DOHH2 (cell line): ENCODE measurements around the gene SLC22A2.
"Not testable (repeated sequence)": the region's sequence is repeated elsewhere in the genome, so short reads cannot be mapped to it uniquely, and the experiment has no call there.

ENCODE experiments used
- H3F3A ChIP-seq: fragments of 200-600 bp; sonication (generic), shearing (Covaris generic); 2 replicates; pipeline ENCODE4 v1.6.0; 2016; ENCODE audit warnings: antibody characterized with exemption, mild to moderate bottlenecking; ENCODE audit not compliant: control insufficient read depth, insufficient read depth
- H3K27ac ChIP-seq: fragments of 200-600 bp; sonication (generic); 2 replicates; pipeline ENCODE4 v1.5.1; 2014; ENCODE audit warnings: low read depth, mild to moderate bottlenecking, low read length, moderate library complexity
- H3K27me3 ChIP-seq: fragments of 200-600 bp; sonication (generic); 2 replicates; pipeline ENCODE4 v1.6.1; 2014; ENCODE audit warnings: mild to moderate bottlenecking, low read length, mixed read lengths; ENCODE audit not compliant: control insufficient read depth
- H3K36me3 ChIP-seq: fragments of 200-600 bp; sonication (generic); 2 replicates; pipeline ENCODE4 v1.6.1; 2014; ENCODE audit warnings: mild to moderate bottlenecking, low read length, moderate library complexity, mixed read lengths; ENCODE audit not compliant: control insufficient read depth
- H3K4me1 ChIP-seq: fragments of 200-600 bp; sonication (generic); 2 replicates; pipeline ENCODE4 v1.6.1; 2014; ENCODE audit warnings: mild to moderate bottlenecking, low read length, mixed read lengths; ENCODE audit not compliant: control insufficient read depth
- H3K4me2 ChIP-seq: fragments of 200-600 bp; sonication (generic); 2 replicates; pipeline ENCODE4 v1.6.0; 2014; ENCODE audit warnings: mild to moderate bottlenecking, low read length, moderate library complexity
- H3K4me3 ChIP-seq: fragments of 200-600 bp; sonication (generic); 2 replicates; pipeline ENCODE4 v1.5.1; 2014; ENCODE audit warnings: mild to moderate bottlenecking, low read length, mixed read lengths
- H3K79me2 ChIP-seq: fragments of 200-600 bp; sonication (generic); 2 replicates; pipeline ENCODE4 v1.6.1; 2014; ENCODE audit warnings: mild to moderate bottlenecking, low read length, mixed read lengths; ENCODE audit not compliant: control insufficient read depth
- H3K9me2 ChIP-seq: fragments of 200-600 bp; sonication (generic); replicated peaks from 2 replicates; pipeline ENCODE4 v1.6.1; 2014; ENCODE audit warnings: mild to moderate bottlenecking, low read length, mixed read lengths; ENCODE audit not compliant: control insufficient read depth
- H3K9me3 ChIP-seq: fragments of 200-600 bp; sonication (generic); 2 replicates; pipeline ENCODE4 v1.6.1; 2014; ENCODE audit warnings: antibody characterized with exemption, low read length, mixed read lengths; ENCODE audit not compliant: control insufficient read depth, insufficient read depth
- H4K20me1 ChIP-seq: fragments of 200-600 bp; sonication (generic); 2 replicates; pipeline ENCODE4 v1.6.0; 2014; ENCODE audit warnings: low read depth, mild to moderate bottlenecking, antibody characterized with exemption, low read length, moderate library complexity; ENCODE audit not compliant: control insufficient read depth, insufficient read depth
- EZH2phosphoT487 ChIP-seq: fragments of 200-600 bp; sonication (generic); IDR thresholded peaks from 2 replicates; pipeline ENCODE4 v1.6.1; 2017; ENCODE audit warnings: borderline replicate concordance, mild to moderate bottlenecking, antibody characterized with exemption, low read length, moderate library complexity, mixed read lengths
- TF ChIP-seq, protein P1 (sequence below): fragments of 200-600 bp; sonication (generic); IDR thresholded peaks from one replicate; pipeline ENCODE4 v1.5.1; 2014; ENCODE audit warnings: antibody characterized with exemption, mild to moderate bottlenecking, low read depth, low read length; ENCODE audit not compliant: poor library complexity, severe bottlenecking

Gene SLC22A2

DNA sequence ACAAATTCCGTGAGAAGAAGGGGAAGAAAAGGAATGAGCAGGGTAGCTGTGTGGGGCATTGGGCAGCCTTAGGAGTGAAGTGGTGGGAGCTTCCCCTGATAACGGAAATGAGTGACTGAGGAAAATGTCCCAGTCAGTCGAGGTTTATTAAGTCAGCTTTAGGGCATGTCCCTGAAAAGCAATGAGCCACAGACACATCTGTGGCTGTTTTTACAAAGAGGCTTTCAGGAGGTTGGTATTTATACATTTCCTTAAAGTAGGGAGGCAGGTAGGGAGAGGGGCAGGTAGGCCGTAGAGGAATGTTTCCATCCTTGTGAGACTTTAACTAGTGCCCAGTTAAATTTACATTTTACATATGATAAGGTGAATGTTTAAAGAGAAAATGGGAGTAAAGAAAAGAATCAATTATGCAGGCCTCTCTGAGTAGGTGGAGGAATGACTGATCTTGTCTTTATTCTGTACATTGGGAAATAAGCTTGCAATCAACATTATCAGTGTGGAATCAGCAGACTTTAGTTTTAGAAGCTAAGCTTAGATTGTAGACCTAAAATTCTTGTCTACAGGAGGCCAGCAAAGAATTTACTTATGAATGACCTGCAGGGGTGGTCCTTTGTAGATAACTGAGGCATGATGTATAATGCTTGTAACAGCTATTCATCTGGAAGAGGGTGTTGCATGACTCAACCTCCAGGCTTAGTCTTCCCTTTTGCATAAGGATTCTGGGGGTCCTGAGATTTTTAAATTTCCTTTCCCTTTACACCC lies 18.5 kb downstream of the SLC22A2 start:
- Histone ChIP-seq H3K27ac (no peak overlapping the region), H3K4me2 (no peak overlapping the region)
- TF ChIP-seq, protein P1, sequence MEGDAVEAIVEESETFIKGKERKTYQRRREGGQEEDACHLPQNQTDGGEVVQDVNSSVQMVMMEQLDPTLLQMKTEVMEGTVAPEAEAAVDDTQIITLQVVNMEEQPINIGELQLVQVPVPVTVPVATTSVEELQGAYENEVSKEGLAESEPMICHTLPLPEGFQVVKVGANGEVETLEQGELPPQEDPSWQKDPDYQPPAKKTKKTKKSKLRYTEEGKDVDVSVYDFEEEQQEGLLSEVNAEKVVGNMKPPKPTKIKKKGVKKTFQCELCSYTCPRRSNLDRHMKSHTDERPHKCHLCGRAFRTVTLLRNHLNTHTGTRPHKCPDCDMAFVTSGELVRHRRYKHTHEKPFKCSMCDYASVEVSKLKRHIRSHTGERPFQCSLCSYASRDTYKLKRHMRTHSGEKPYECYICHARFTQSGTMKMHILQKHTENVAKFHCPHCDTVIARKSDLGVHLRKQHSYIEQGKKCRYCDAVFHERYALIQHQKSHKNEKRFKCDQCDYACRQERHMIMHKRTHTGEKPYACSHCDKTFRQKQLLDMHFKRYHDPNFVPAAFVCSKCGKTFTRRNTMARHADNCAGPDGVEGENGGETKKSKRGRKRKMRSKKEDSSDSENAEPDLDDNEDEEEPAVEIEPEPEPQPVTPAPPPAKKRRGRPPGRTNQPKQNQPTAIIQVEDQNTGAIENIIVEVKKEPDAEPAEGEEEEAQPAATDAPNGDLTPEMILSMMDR, result no peak
- no peak for TF ChIP-seq EZH2phosphoT487

DNA sequence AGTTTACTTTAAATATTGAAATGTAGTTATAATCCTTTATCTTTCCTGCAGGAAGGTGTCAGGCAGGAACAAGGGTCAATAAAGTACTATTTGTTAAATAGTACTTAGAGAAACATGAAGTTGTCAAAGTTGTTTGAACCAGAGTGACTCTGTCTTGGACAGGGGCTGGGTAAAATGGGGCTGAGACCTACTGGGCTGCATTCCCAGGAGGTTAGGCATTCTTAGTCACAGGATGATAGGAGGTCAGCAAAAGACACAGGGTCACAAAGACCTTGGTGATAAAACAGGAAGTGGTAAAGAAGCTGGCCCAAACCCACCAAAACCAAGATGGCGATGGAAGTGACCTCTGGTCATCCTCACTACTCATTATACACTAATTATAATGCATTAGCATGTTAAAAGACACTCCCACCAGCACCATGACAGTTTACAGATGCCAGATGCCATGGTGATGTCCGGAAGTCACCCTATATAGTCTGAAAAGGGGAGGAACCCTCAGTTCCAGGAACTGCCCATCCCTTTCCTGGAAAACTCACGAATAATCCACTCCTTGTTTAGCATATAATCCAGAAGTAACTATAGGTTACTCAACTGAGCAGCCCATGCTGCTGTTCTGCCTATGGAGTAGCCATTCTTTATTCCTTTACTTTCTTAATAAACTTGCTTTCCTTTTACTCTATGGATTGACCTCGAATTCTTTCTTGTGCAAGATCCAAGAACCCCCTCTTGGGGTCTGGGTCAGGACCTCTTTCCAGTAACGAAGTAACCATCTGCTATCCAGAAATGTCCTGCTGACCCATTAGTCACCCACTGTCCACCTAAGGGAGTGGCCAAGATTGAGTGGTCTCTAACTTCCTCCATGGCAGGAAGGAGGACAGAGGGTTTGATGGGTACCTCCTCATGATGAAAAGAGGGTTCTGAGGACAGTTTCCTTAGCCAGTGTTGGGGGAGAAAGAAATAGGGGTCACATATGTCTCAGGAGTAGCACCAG lies 19.6 kb downstream of the SLC22A2 start:
- no peaks in the 10 kb centered on the region for H3K9me2 ChIP-seq
- H3K36me3 ChIP-seq, result no peaks in the 10 kb centered on the region
- no peak overlapping the region for H3K27ac ChIP-seq
- no peaks in the 10 kb centered on the region for H3K79me2 ChIP-seq
- TF ChIP-seq EZH2phosphoT487, result no peak
- no peaks in the 10 kb centered on the region for H3K4me1 ChIP-seq
- no peak overlapping the region for H3K4me3 ChIP-seq
- H3K9me3 ChIP-seq, result peaks cover 3% of the 10 kb centered on the region; the same call in 1 of the 2 replicates
- H4K20me1 ChIP-seq, result no peaks in the 10 kb centered on the region
- H3F3A ChIP-seq, result no peaks in the 10 kb centered on the region
- H3K4me2 ChIP-seq, result no peak overlapping the region
- H3K27me3 ChIP-seq, result no peaks in the 10 kb centered on the region

More for the DNA sequence above, 18.5 kb downstream of the SLC22A2 start:
- Histone ChIP-seq H3K4me3 (no peak overlapping the region), H3K27me3 (no peaks in the 10 kb centered on the region), H3K36me3 (no peaks in the 10 kb centered on the region), H3K4me1 (no peaks in the 10 kb centered on the region), H4K20me1 (no peaks in the 10 kb centered on the region), H3K9me2 (no peaks in the 10 kb centered on the region), H3K79me2 (no peaks in the 10 kb centered on the region), H3K9me3 (peaks cover 3% of the 10 kb centered on the region; the same call in 1 of the 2 replicates), H3F3A (no peaks in the 10 kb centered on the region)

DNA sequence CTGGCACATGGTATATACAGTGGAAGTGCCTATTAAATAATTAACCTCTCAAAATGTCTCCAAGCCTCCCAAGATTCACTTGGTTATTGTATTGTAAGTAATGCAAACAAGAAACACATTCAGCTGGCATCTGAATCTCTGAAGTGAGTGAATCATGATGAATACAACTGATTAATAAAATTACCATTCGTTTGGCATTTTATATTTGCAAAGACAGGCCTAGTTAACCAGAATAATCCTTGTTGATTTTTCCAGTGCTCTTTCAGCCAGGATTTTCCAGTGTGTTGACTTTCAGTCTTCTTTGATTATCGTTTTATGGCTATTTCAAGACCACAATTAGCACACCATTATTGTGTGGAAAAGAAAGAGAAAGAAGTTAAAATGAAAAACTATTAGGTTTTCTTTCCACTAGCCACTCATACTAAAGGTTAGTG lies 20.3 kb downstream of the SLC22A2 start:
- Histone ChIP-seq H3K27ac (no peak overlapping the region), H3K79me2 (no peaks in the 10 kb centered on the region), H4K20me1 (no peaks in the 10 kb centered on the region), H3F3A (no peaks in the 10 kb centered on the region), H3K9me3 (peaks cover 3% of the 10 kb centered on the region; the same call in 1 of the 2 replicates), H3K27me3 (no peaks in the 10 kb centered on the region), H3K4me3 (no peak overlapping the region), H3K36me3 (no peaks in the 10 kb centered on the region), H3K9me2 (no peaks in the 10 kb centered on the region), H3K4me2 (no peak overlapping the region), H3K4me1 (no peaks in the 10 kb centered on the region)
- TF ChIP-seq, protein P1, result no peak
- TF ChIP-seq EZH2phosphoT487, result no peak

DNA sequence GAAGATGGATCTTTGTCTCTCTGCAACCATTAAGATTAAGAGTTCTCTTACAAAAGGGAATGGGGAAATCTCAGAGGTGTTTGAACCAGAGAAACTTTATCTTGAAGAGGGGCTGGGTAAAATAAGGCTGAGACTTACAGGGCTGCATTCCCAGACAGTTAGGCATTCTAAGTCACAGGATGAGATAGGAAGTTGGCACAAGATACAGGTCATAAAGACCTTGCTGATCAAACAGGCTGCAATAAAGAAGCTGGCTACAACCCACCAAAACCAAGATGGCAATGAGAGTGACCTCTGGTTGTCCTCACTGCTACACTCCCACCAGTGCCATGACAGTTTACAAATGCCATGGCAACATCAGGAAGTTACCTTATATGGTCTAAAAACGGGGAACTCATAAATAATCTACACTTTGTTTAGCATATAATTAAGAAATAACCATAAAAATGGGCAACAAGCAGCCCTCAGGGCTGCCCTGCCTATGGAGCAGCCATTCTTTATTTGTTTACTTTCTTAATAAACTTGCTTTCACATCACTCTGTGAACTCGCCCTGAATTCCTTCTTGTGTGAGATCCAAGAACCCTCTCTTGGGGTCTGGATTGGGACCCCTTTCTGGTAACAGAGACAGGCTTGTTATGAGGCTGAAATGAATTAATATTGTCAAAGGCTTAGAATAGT lies 20.9 kb downstream of the SLC22A2 start:
- H3K4me1 ChIP-seq, H3K4me2 ChIP-seq, H3K27ac ChIP-seq, H3K27me3 ChIP-seq, H4K20me1 ChIP-seq, H3F3A ChIP-seq, H3K4me3 ChIP-seq, H3K9me2 ChIP-seq, H3K9me3 ChIP-seq, H3K79me2 ChIP-seq, H3K36me3 ChIP-seq: not testable (repeated sequence)

DNA sequence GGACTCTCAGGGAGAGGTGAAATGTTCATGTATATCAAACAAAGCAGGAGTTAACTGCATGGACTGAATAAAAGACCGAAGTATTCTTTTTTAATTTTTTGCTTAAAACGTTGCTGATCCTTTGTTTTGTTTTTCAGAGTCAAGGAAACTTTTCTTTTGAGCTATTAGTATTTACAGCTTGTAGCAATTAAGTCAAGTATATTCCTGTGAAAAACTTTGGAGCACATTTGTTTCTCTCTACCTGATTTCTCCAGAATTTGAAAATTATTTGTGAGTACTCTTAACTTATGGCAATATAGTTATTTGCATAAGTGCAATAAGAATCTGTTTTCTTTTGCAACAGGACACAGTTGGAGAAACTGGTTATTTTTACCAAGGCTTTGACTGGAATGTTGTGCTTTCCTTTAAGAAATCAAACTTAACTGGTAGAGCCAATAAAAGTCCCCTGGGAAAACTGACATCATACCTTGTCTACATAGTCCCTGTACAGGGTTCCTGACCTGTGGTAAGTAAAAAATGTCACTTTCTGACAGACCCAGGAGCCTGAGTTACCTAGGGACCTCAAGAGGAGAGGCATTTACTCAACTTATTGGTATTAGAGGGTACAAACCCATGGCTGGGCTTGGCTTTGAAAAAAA lies 22.3 kb downstream of the SLC22A2 start:
- not testable (repeated sequence) for H3K27ac ChIP-seq, H3K27me3 ChIP-seq, H3K4me2 ChIP-seq, H3K9me2 ChIP-seq, H3K36me3 ChIP-seq, H3K4me1 ChIP-seq, H3K9me3 ChIP-seq, H3F3A ChIP-seq, H3K79me2 ChIP-seq, H3K4me3 ChIP-seq, H4K20me1 ChIP-seq
